Esophagus muscularis mucosa (tissue), 4 donors: ENCODE measurements around the gene HSPA12B. TPM values are rescaled to one million over a fixed set of nuclear protein-coding genes. Genes with fewer than 3 reads are reported as not detected.

Experiments
- DNase-seq: peaks from one replicate; pipeline ENCODE4 v3.0.0-alpha.2; 2017; ENCODE audit errors: extremely low spot score
- H3K27ac ChIP-seq, 4 donors: fragments of 200-600 bp; sonication (generic); replicated peaks in 1 of 4; 1 replicate in 3 of 4; 2 replicates in 1 of 4; pipeline ENCODE4 v1.5.1; 2016 to 2019; ENCODE audit warnings: mild to moderate bottlenecking in 1 of 4
- H3K27me3 ChIP-seq, 4 donors: fragments of 200-600 bp; sonication (generic); one replicate each; pipeline versions ENCODE4 v1.5.1 to v1.6.0; 2016 to 2019
- H3K36me3 ChIP-seq, 4 donors: fragments of 200-600 bp; sonication (generic); one replicate each; pipeline ENCODE4 v1.5.1; 2016 to 2019
- H3K4me1 ChIP-seq, 4 donors: fragments of 200-600 bp; sonication (generic); one replicate each; pipeline ENCODE4 v1.5.1; 2016 to 2019
- H3K4me3 ChIP-seq, 4 donors: fragments of 200-600 bp; sonication (generic); 1 replicate in 2 of 4; 2 replicates in 2 of 4; pipeline ENCODE4 v1.5.1; 2016 to 2019; ENCODE audit warnings: mild to moderate bottlenecking in 4 of 4, moderate library complexity in 1 of 4
- H3K9me3 ChIP-seq, 4 donors: fragments of 200-600 bp; sonication (generic); 1 replicate in 3 of 4; 2 replicates in 1 of 4; pipeline ENCODE4 v1.5.1; 2016 to 2019
- CTCF ChIP-seq, 3 experiments: fragments of 200-600 bp in 2 of 3; fragments of 450-650 bp in 1 of 3; sonication (generic) in 2 of 3; IDR thresholded peaks; one replicate each; pipeline ENCODE4 v1.5.1; 2017 to 2019; ENCODE audit warnings: antibody characterized with exemption in 3 of 3, mild to moderate bottlenecking in 2 of 3, moderate library complexity in 1 of 3
- EP300 ChIP-seq: sonication (generic); formaldehyde crosslinking; IDR thresholded peaks from one replicate; pipeline ENCODE4 v1.6.1; 2017; ENCODE audit warnings: antibody characterized with exemption
- POLR2A ChIP-seq: fragments of 450-650 bp; IDR thresholded peaks from one replicate; pipeline ENCODE4 v1.6.1; 2017; ENCODE audit warnings: antibody characterized with exemption, moderate library complexity, mild to moderate bottlenecking, low read depth
- POLR2AphosphoS5 ChIP-seq, 2 donors: sonication (generic); formaldehyde crosslinking; IDR thresholded peaks; one replicate each; pipeline ENCODE4 v1.6.1; 2017; ENCODE audit warnings: antibody characterized with exemption in 2 of 2
- WGBS: methylation state at CpG from one replicate; pipeline ENCODE4 v1.1.5; 2018; 5-methylcytosine and 5-hydroxymethylcytosine counted together
- intact Hi-C: fragments of 100-400 bp; cut with DNase I; formaldehyde crosslinking; loops from one replicate; pipeline ENCODE4 v1.15.1; 2023
- total RNA-seq, 4 donors: library from RNA; depleted of rRNA; stranded (reverse); fragments of >200 nt; gene quantifications; one replicate each; pipeline versions ENCODE4 v1.1.0 to v1.2.1, GENCODE V29; 2016

Gene HSPA12B
- total RNA-seq, 4 donors from 2014 or later = 8.9 to 22.2 (median 16.4) TPM

- intact Hi-C loops = no loop called here
These were observed 51.9 kb downstream of the HSPA12B start for GRCh38 chr20:3784216-3784853.

GRCh38 chr20:3784863-3785239 lies 52.4 kb downstream of the HSPA12B start:
- no peak for DNase-seq
- WGBS = 82% methylated on average over 6 of the region's 6 CpGs
- Histone ChIP-seq H3K9me3 (no peaks in the 10 kb centered on the region), H3K27me3 (no peaks in the 10 kb centered on the region), H3K36me3 (peaks cover 0 to 20% (median 11%) of the 10 kb centered on the region in 4 donors), H3K4me1 (peaks cover 42 to 67% (median 61%) of the 10 kb centered on the region in 4 donors), H3K27ac (peak overlapping the region in 3 of 4 donors; percentile 83 to 90 (median 85)), H3K4me3 (peak overlapping the region; percentile 68 to 83 (median 73))
- TF ChIP-seq POLR2A = no peak
- no peak for TF ChIP-seq CTCF (IDR thresholded peaks at IDR 0.05)
- TF ChIP-seq POLR2AphosphoS5 (IDR thresholded peaks at IDR 0.05) = no peak
- no peak for TF ChIP-seq EP300
- intact Hi-C loops = loop anchor here (5.0 kb wide), 1 partner anchor 297 kb away; no protein-coding TSS in a partner anchor

More at GRCh38 chr20:3784216-3784853, 51.9 kb downstream of the HSPA12B start:
- Histone ChIP-seq H3K27ac (peak overlapping the region; percentile 18 to 90 (median 54)), H3K27me3 (no peaks in the 10 kb centered on the region), H3K36me3 (peaks cover 0 to 20% (median 11%) of the 10 kb centered on the region in 4 donors), H3K4me3 (peak overlapping the region; percentile 68 to 83 (median 73)), H3K9me3 (no peaks in the 10 kb centered on the region), H3K4me1 (peaks cover 42 to 67% (median 61%) of the 10 kb centered on the region in 4 donors)
- 79% methylated on average over 14 of the region's 17 CpGs for WGBS
- DNase-seq = no peak
- TF ChIP-seq CTCF (IDR thresholded peaks at IDR 0.05) (no peak), POLR2AphosphoS5 (IDR thresholded peaks at IDR 0.05) (no peak), EP300 (no peak), POLR2A (no peak)

- Histone ChIP-seq H3K27ac (peak overlapping the region; percentile 79 to 90 (median 84)), H3K36me3 (peaks cover 0 to 20% (median 11%) of the 10 kb centered on the region in 4 donors), H3K4me1 (peaks cover 42 to 65% (median 60%) of the 10 kb centered on the region in 4 donors), H3K27me3 (no peaks in the 10 kb centered on the region), H3K4me3 (peak overlapping the region; percentile 68 to 83 (median 73)), H3K9me3 (no peaks in the 10 kb centered on the region)
- no peak for TF ChIP-seq CTCF (IDR thresholded peaks at IDR 0.05)
- no peak for TF ChIP-seq POLR2AphosphoS5 (IDR thresholded peaks at IDR 0.05)
- no peak for TF ChIP-seq POLR2A
- no peak for TF ChIP-seq EP300
- DNase-seq = no peak
- 35% methylated on average over 11 of the region's 79 CpGs for WGBS
- intact Hi-C loops = loop anchor here (2.0 to 5.0 kb wide), 2 partner anchors 35 to 297 kb away; partner anchors contain the start of gene AP5S1
These were observed 53.0 kb downstream of the HSPA12B start for GRCh38 chr20:3785240-3786125.

GRCh38 chr20:3786126-3786484 lies 53.6 kb downstream of the HSPA12B start:
- peaks cover 36 to 59% (median 54%) of the 10 kb centered on the region in 4 donors for H3K4me1 ChIP-seq
- DNase-seq = no peak
- TF ChIP-seq EP300 (no peak), POLR2A (no peak), CTCF (IDR thresholded peaks at IDR 0.05) (no peak), POLR2AphosphoS5 (IDR thresholded peaks at IDR 0.05) (no peak)

More at GRCh38 chr20:3786126-3786484, 53.6 kb downstream of the HSPA12B start:
- intact Hi-C loops = loop anchor here (2.0 to 5.0 kb wide), 2 partner anchors 35 to 296 kb away; partner anchors contain the start of gene AP5S1
- H3K4me3 ChIP-seq = peak overlapping the region; percentile 68 to 83 (median 73)
- no peaks in the 10 kb centered on the region for H3K9me3 ChIP-seq
- peak overlapping the region; percentile 79 to 90 (median 84) for H3K27ac ChIP-seq
- H3K27me3 ChIP-seq = no peaks in the 10 kb centered on the region
- H3K36me3 ChIP-seq = peaks cover 0 to 20% (median 11%) of the 10 kb centered on the region in 4 donors
- no CpG with 5 or more reads among the region's 35 CpGs for WGBS
